A549 (cell line): ENCODE measurements around the gene CDCA3.

Source experiments
- CEBPB ChIP-seq, 2 experiments: fragments of >200 bp in 1 of 2; sonication (Bioruptor Twin) in 1 of 2; formaldehyde crosslinking in 1 of 2; IDR thresholded peaks; 2 replicates each; pipeline ENCODE4 v1.6.1; 2012 to 2016
- NFE2L2 ChIP-seq: fragments of 150-350 bp; conservative IDR thresholded peaks from 2 replicates; pipeline ENCODE4 v1.6.1; 2014; ENCODE audit warnings: low read length
- POLR2A ChIP-seq: IDR thresholded peaks from 2 replicates; pipeline ENCODE4 v1.6.1; 2012; ENCODE audit warnings: mild to moderate bottlenecking, low read length
- SMC3 ChIP-seq: fragments of >200 bp; sonication (Bioruptor Twin); formaldehyde crosslinking; IDR thresholded peaks from 3 replicates; pipeline ENCODE4 v1.6.1; 2018; ENCODE audit warnings: inconsistent platforms
- TF ChIP-seq, protein P1 (sequence below): fragments of >200 bp; sonication (Bioruptor Twin); formaldehyde crosslinking; IDR thresholded peaks from 3 replicates; pipeline ENCODE4 v1.5.1; 2016
- TF ChIP-seq, protein P2 (sequence below): fragments of 200-600 bp; sonication (generic); IDR thresholded peaks from 2 replicates; pipeline ENCODE4 v1.6.1; 2016; ENCODE audit warnings: antibody characterized with exemption, mild to moderate bottlenecking, moderate library complexity

GRCh38 chr12:6830286-6830890 lies 20.7 kb downstream of the CDCA3 start:
- TF ChIP-seq, protein P1, sequence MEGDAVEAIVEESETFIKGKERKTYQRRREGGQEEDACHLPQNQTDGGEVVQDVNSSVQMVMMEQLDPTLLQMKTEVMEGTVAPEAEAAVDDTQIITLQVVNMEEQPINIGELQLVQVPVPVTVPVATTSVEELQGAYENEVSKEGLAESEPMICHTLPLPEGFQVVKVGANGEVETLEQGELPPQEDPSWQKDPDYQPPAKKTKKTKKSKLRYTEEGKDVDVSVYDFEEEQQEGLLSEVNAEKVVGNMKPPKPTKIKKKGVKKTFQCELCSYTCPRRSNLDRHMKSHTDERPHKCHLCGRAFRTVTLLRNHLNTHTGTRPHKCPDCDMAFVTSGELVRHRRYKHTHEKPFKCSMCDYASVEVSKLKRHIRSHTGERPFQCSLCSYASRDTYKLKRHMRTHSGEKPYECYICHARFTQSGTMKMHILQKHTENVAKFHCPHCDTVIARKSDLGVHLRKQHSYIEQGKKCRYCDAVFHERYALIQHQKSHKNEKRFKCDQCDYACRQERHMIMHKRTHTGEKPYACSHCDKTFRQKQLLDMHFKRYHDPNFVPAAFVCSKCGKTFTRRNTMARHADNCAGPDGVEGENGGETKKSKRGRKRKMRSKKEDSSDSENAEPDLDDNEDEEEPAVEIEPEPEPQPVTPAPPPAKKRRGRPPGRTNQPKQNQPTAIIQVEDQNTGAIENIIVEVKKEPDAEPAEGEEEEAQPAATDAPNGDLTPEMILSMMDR: no peak
- no peak for TF ChIP-seq NFE2L2
- no peak for TF ChIP-seq SMC3
- TF ChIP-seq, protein P2, sequence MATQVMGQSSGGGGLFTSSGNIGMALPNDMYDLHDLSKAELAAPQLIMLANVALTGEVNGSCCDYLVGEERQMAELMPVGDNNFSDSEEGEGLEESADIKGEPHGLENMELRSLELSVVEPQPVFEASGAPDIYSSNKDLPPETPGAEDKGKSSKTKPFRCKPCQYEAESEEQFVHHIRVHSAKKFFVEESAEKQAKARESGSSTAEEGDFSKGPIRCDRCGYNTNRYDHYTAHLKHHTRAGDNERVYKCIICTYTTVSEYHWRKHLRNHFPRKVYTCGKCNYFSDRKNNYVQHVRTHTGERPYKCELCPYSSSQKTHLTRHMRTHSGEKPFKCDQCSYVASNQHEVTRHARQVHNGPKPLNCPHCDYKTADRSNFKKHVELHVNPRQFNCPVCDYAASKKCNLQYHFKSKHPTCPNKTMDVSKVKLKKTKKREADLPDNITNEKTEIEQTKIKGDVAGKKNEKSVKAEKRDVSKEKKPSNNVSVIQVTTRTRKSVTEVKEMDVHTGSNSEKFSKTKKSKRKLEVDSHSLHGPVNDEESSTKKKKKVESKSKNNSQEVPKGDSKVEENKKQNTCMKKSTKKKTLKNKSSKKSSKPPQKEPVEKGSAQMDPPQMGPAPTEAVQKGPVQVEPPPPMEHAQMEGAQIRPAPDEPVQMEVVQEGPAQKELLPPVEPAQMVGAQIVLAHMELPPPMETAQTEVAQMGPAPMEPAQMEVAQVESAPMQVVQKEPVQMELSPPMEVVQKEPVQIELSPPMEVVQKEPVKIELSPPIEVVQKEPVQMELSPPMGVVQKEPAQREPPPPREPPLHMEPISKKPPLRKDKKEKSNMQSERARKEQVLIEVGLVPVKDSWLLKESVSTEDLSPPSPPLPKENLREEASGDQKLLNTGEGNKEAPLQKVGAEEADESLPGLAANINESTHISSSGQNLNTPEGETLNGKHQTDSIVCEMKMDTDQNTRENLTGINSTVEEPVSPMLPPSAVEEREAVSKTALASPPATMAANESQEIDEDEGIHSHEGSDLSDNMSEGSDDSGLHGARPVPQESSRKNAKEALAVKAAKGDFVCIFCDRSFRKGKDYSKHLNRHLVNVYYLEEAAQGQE: no peak
- no peak for TF ChIP-seq CEBPB (IDR thresholded peaks at IDR 0.05)
- no peak for TF ChIP-seq POLR2A
